K562 (cell line): ENCODE results near the gene PLA2G4A.

Source experiments
- MAZ ChIP-seq, 2 experiments: fragments of 450-650 bp in 1 of 2; sonication (generic) in 1 of 2; formaldehyde crosslinking; IDR thresholded peaks in 1 of 2; conservative IDR thresholded peaks in 1 of 2; 2 replicates each; pipeline versions ENCODE4 v1.4.0 to v1.5.0; 2020; ENCODE audit warnings: mild to moderate bottlenecking in 1 of 2, missing genetic modification reagents in 1 of 2
- TF ChIP-seq, protein P1 (sequence below): fragments of 250-450 bp; sonication (Bioruptor Pico); IDR thresholded peaks from 2 replicates; pipeline ENCODE4 v1.8.0; 2021; ENCODE audit warnings: borderline replicate concordance, mild to moderate bottlenecking, moderate library complexity; ENCODE audit not compliant: poor library complexity, severe bottlenecking

GRCh38 chr1:186785503-186785902, 43.2 kb upstream of the PLA2G4A start:
- TF ChIP-seq, protein P1, sequence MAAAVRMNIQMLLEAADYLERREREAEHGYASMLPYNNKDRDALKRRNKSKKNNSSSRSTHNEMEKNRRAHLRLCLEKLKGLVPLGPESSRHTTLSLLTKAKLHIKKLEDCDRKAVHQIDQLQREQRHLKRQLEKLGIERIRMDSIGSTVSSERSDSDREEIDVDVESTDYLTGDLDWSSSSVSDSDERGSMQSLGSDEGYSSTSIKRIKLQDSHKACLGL (CRISPR knock-in tag): no peak
- TF ChIP-seq MAZ (CRISPR knock-in tag; conservative IDR thresholded peaks at IDR 0.05 in 1 of 2, IDR thresholded peaks at IDR 0.05 in 1 of 2): no peak
